Measurements from ENCODE around the gene EEFSEC. TPM values are rescaled to one million over a fixed set of nuclear protein-coding genes. Genes with fewer than 3 reads are reported as not detected.

EEFSEC gene
- total and polyA plus RNA-seq, 2 of the 8 experiments (the other 6 are each of a cell fraction or from before 2014, with no cell fraction given): 13.1 to 19.8 TPM

- TF ChIP-seq CHD7 (IDR thresholded peaks at IDR 0.05; ENCODE audit: insufficient replicate concordance, low read length): no peak
Measured at GRCh38 chr3:128456776-128457715, 303.8 kb downstream of the EEFSEC start (continued).
